Left ventricle myocardium inferior (tissue), 1 donor: ENCODE measurements around the gene DOCK4. TPM values are rescaled to one million over a fixed set of nuclear protein-coding genes. Genes with fewer than 3 reads are reported as not detected.
"Not testable (repeated sequence)": the region's sequence is repeated elsewhere in the genome, so short reads cannot be mapped to it uniquely, and the experiment has no call there.

Experiments
- DNase-seq: peaks from one replicate; pipeline ENCODE4 v3.0.0-alpha.2; 2020
- H3K27ac ChIP-seq: fragments of 200-600 bp; replicated peaks from 2 replicates; pipeline ENCODE4 v1.8.0; 2021
- H3K27me3 ChIP-seq: fragments of 200-600 bp; 2 replicates; pipeline ENCODE4 v1.8.0; 2021; ENCODE audit warnings: low read depth
- H3K36me3 ChIP-seq: fragments of 200-600 bp; 2 replicates; pipeline ENCODE4 v1.8.0; 2021
- H3K4me1 ChIP-seq: fragments of 200-600 bp; 2 replicates; pipeline ENCODE4 v1.8.0; 2021
- H3K4me3 ChIP-seq: fragments of 200-600 bp; 2 replicates; pipeline ENCODE4 v1.8.0; 2021; ENCODE audit warnings: mild to moderate bottlenecking, moderate library complexity
- H3K9me3 ChIP-seq: fragments of 200-600 bp; replicated peaks from 2 replicates; pipeline ENCODE4 v1.8.0; 2021
- CTCF ChIP-seq: fragments of 200-600 bp; IDR thresholded peaks from 2 replicates; pipeline ENCODE4 v1.8.0; 2021; ENCODE audit warnings: antibody characterized with exemption, mild to moderate bottlenecking, borderline replicate concordance
- intact Hi-C: fragments of 100-400 bp; cut with micrococcal nuclease; formaldehyde crosslinking; loops from one replicate; pipeline ENCODE4 v1.11.0; 2022
- total RNA-seq: library from RNA; stranded (reverse); fragmentation: NEBNext Ultra II Directional; extraction: Animal tissue kit (Norgen Biotek cat#: 25700); gene quantifications from one replicate; pipeline ENCODE4 v1.2.1, GENCODE V29; 2021
- donor health status: DM: no; HTN: yes; CAD: no; lungs with severe emphysema.

The DOCK4 gene
- total RNA-seq, 1 donor from 2014 or later, result 15.2 TPM

GRCh38 chr7:112132051-112132694, 74.0 kb downstream of the DOCK4 start:
- H3K4me3 ChIP-seq, result no peak overlapping the region
- no peak for DNase-seq
- H3K4me1 ChIP-seq, result peaks cover 81% of the 10 kb centered on the region
- H3K27me3 ChIP-seq, result no peaks in the 10 kb centered on the region
- TF ChIP-seq CTCF, result no peak
- no peaks in the 10 kb centered on the region for H3K36me3 ChIP-seq
- intact Hi-C loops, result no loop called here
- no peaks in the 10 kb centered on the region for H3K9me3 ChIP-seq
- peak overlapping the region; percentile 63 for H3K27ac ChIP-seq

- Histone ChIP-seq H3K27ac (peak overlapping the region; percentile 63), H3K4me3 (no peak overlapping the region), H3K36me3 (no peaks in the 10 kb centered on the region), H3K27me3 (no peaks in the 10 kb centered on the region), H3K4me1 (peaks cover 68% of the 10 kb centered on the region), H3K9me3 (no peaks in the 10 kb centered on the region)
- intact Hi-C loops, result no loop called here
- TF ChIP-seq CTCF, result no peak
- DNase-seq, result no peak
Observed at GRCh38 chr7:112130729-112131410, 75.3 kb downstream of the DOCK4 start.

GRCh38 chr7:112129655-112130323, 76.4 kb downstream of the DOCK4 start:
- Histone ChIP-seq H3K4me3 (no peak overlapping the region), H3K27ac (peak overlapping the region; percentile 63), H3K4me1 (peaks cover 63% of the 10 kb centered on the region), H3K27me3 (no peaks in the 10 kb centered on the region), H3K9me3 (no peaks in the 10 kb centered on the region), H3K36me3 (no peaks in the 10 kb centered on the region)
- TF ChIP-seq CTCF, result no peak
- DNase-seq, result no peak
- intact Hi-C loops, result no loop called here

GRCh38 chr7:112128461-112129425, 77.5 kb downstream of the DOCK4 start:
- DNase-seq, intact Hi-C loops, H3K36me3 ChIP-seq, H3K27me3 ChIP-seq, H3K4me3 ChIP-seq, H3K9me3 ChIP-seq: not testable (repeated sequence)
- Histone ChIP-seq H3K4me1 (peaks cover 55% of the 10 kb centered on the region), H3K27ac (peak overlapping the region; percentile 63)

GRCh38 chr7:112128041-112128440, 78.2 kb downstream of the DOCK4 start:
- H3K4me3 ChIP-seq, intact Hi-C loops, H3K36me3 ChIP-seq, DNase-seq, H3K9me3 ChIP-seq, H3K27ac ChIP-seq, H3K27me3 ChIP-seq: not testable (repeated sequence)
- H3K4me1 ChIP-seq, result peaks cover 48% of the 10 kb centered on the region

GRCh38 chr7:112125250-112125649, 80.9 kb downstream of the DOCK4 start:
- H3K4me3 ChIP-seq, result no peak overlapping the region
- H3K36me3 ChIP-seq, result no peaks in the 10 kb centered on the region
- no peak for TF ChIP-seq CTCF
- no peak for DNase-seq
- H3K27ac ChIP-seq, result no peak overlapping the region
- H3K27me3 ChIP-seq, result no peaks in the 10 kb centered on the region
- H3K4me1 ChIP-seq, result peaks cover 38% of the 10 kb centered on the region
- H3K9me3 ChIP-seq, result no peaks in the 10 kb centered on the region
- intact Hi-C loops, result no loop called here
